Gastrocnemius medialis (tissue), 4 donors: ENCODE results near the gene RAB6B. TPM values are rescaled to one million over a fixed set of nuclear protein-coding genes. Genes with fewer than 3 reads are reported as not detected.

ENCODE experiments used
- ATAC-seq, 2 donors: fragments of 150-250 bp; one replicate each; pipeline ENCODE4 v1.9.1; 2016
- DNase-seq, 2 donors: peaks; one replicate each; pipeline ENCODE4 v3.0.0-alpha.2; 2019
- H3K27ac ChIP-seq, 4 donors: fragments of 200-600 bp; sonication (generic); 1 replicate in 1 of 4; 2 replicates in 3 of 4; pipeline ENCODE4 v1.5.1; 2016 to 2018; ENCODE audit warnings: mild to moderate bottlenecking in 2 of 4, moderate library complexity in 1 of 4
- H3K27me3 ChIP-seq, 3 donors: fragments of 200-600 bp; sonication (generic) in 2 of 3; 1 replicate in 1 of 3; 2 replicates in 2 of 3; pipeline versions ENCODE4 v1.5.1 to v1.6.0; 2016 to 2019; ENCODE audit warnings: mild to moderate bottlenecking in 1 of 3, moderate library complexity in 1 of 3
- H3K36me3 ChIP-seq, 2 donors: fragments of 200-600 bp; sonication (generic) in 1 of 2; one replicate each; pipeline ENCODE4 v1.5.1; 2017 to 2018
- H3K4me1 ChIP-seq, 2 donors: fragments of 200-600 bp; sonication (generic) in 1 of 2; one replicate each; pipeline ENCODE4 v1.5.1; 2016 to 2017; ENCODE audit warnings: mild to moderate bottlenecking in 2 of 2
- H3K4me3 ChIP-seq, 4 donors: fragments of 200-600 bp; sonication (generic) in 3 of 4; 1 replicate in 1 of 4; 2 replicates in 3 of 4; pipeline ENCODE4 v1.5.1; 2016 to 2019; ENCODE audit warnings: mild to moderate bottlenecking in 2 of 4
- H3K9me3 ChIP-seq, 3 donors: fragments of 200-600 bp; sonication (generic) in 2 of 3; 1 replicate in 1 of 3; 2 replicates in 2 of 3; pipeline ENCODE4 v1.5.1; 2016 to 2019
- CTCF ChIP-seq, 5 experiments: fragments of 450-650 bp in 3 of 5; fragments of 200-600 bp in 2 of 5; sonication (generic) in 2 of 5; IDR thresholded peaks in 4 of 5; conservative IDR thresholded peaks in 1 of 5; 1 replicate in 4 of 5; 2 replicates in 1 of 5; pipeline ENCODE4 v1.5.1; 2016 to 2019; ENCODE audit warnings: antibody characterized with exemption in 5 of 5, mild to moderate bottlenecking in 3 of 5, moderate library complexity in 3 of 5
- POLR2A ChIP-seq, 2 donors: fragments of 450-650 bp; IDR thresholded peaks; one replicate each; pipeline ENCODE4 v1.6.1; 2017; ENCODE audit warnings: antibody characterized with exemption in 2 of 2, mild to moderate bottlenecking in 2 of 2, moderate library complexity in 2 of 2
- in situ Hi-C, 4 donors: fragments of 200-750 bp; cut with MboI; loops; one replicate each; pipeline versions ENCODE4 v1.15.0 to v1.8.0; 2017; ENCODE audit warnings: low sequenced_read_pairs in 4 of 4
- intact Hi-C: fragments of 100-400 bp; cut with DNase I; formaldehyde crosslinking; loops from one replicate; pipeline ENCODE4 v1.15.1; 2023; ENCODE audit warnings: low total_unique reads
- total RNA-seq, 4 donors: library from RNA; depleted of rRNA; stranded (reverse); fragments of >200 nt; gene quantifications; one replicate each; pipeline versions ENCODE4 v1.1.0 to v1.2.3, GENCODE V29; 2016

RAB6B gene
- total RNA-seq, 4 donors from 2014 or later, result 0.31 to 1.1 (median 0.72) TPM

- intact Hi-C loops, result no loop called here
- no peak for ATAC-seq
These were observed 53.5 kb downstream of the RAB6B start for GRCh38 chr3:133842158-133842557.

GRCh38 chr3:133841196-133841595 lies 54.5 kb downstream of the RAB6B start:
- H3K4me1 ChIP-seq, result no peaks in the 10 kb centered on the region
- intact Hi-C loops (no loop called here), in situ Hi-C loops (no loop called here)
- no peaks in the 10 kb centered on the region for H3K27me3 ChIP-seq
- H3K9me3 ChIP-seq, result no peaks in the 10 kb centered on the region
- DNase-seq (no peak), ATAC-seq (no peak)
- TF ChIP-seq POLR2A (IDR thresholded peaks at IDR 0.05) (no peak), CTCF (IDR thresholded peaks at IDR 0.05 in 4 of 5, conservative IDR thresholded peaks at IDR 0.05 in 1 of 5) (no peak)
- no peak overlapping the region for H3K27ac ChIP-seq
- H3K4me3 ChIP-seq, result no peak overlapping the region
- no peaks in the 10 kb centered on the region for H3K36me3 ChIP-seq

More at GRCh38 chr3:133842158-133842557, 53.5 kb downstream of the RAB6B start:
- H3K4me1 ChIP-seq, result no peaks in the 10 kb centered on the region
- in situ Hi-C loops, result no loop called here
- H3K9me3 ChIP-seq, result no peaks in the 10 kb centered on the region
- H3K4me3 ChIP-seq, result no peak overlapping the region
- no peak for TF ChIP-seq CTCF (IDR thresholded peaks at IDR 0.05 in 4 of 5, conservative IDR thresholded peaks at IDR 0.05 in 1 of 5)
- no peak for TF ChIP-seq POLR2A (IDR thresholded peaks at IDR 0.05)
- no peaks in the 10 kb centered on the region for H3K36me3 ChIP-seq
- DNase-seq, result no peak
- no peaks in the 10 kb centered on the region for H3K27me3 ChIP-seq
- no peak overlapping the region for H3K27ac ChIP-seq

- Histone ChIP-seq H3K9me3 (no peaks in the 10 kb centered on the region), H3K4me1 (no peaks in the 10 kb centered on the region), H3K36me3 (no peaks in the 10 kb centered on the region), H3K27me3 (no peaks in the 10 kb centered on the region), H3K4me3 (no peak overlapping the region), H3K27ac (no peak overlapping the region)
- intact Hi-C loops (no loop called here), in situ Hi-C loops (no loop called here)
- ATAC-seq, result no peak
- no peak for DNase-seq
- no peak for TF ChIP-seq POLR2A (IDR thresholded peaks at IDR 0.05)
- TF ChIP-seq CTCF (IDR thresholded peaks at IDR 0.05 in 4 of 5, conservative IDR thresholded peaks at IDR 0.05 in 1 of 5), result no peak
These were observed 54.9 kb downstream of the RAB6B start for GRCh38 chr3:133840767-133841166.

- TF ChIP-seq POLR2A (IDR thresholded peaks at IDR 0.05) (no peak), CTCF (IDR thresholded peaks at IDR 0.05 in 4 of 5, conservative IDR thresholded peaks at IDR 0.05 in 1 of 5) (no peak)
- no peaks in the 10 kb centered on the region for H3K27me3 ChIP-seq
- ATAC-seq, result no peak
- H3K27ac ChIP-seq, result no peak overlapping the region
- no peaks in the 10 kb centered on the region for H3K36me3 ChIP-seq
- H3K4me3 ChIP-seq, result no peak overlapping the region
- H3K4me1 ChIP-seq, result no peaks in the 10 kb centered on the region
- in situ Hi-C loops (no loop called here), intact Hi-C loops (no loop called here)
- DNase-seq, result no peak
- H3K9me3 ChIP-seq, result no peaks in the 10 kb centered on the region
These were observed 55.5 kb downstream of the RAB6B start for GRCh38 chr3:133840055-133840737.
